Right atrium auricular region (tissue), 2 donors: ENCODE data around the gene CLIP1. TPM values are rescaled to one million over a fixed set of nuclear protein-coding genes. Genes with fewer than 3 reads are reported as not detected.

Experiments used
- DNase-seq: peaks from one replicate; pipeline ENCODE4 v3.0.0-alpha.2; 2019; ENCODE audit warnings: low spot score
- H3K27ac ChIP-seq, 2 donors: fragments of 200-600 bp; sonication (generic); 1 replicate in 1 of 2; 2 replicates in 1 of 2; pipeline ENCODE4 v1.5.1; 2016 to 2019
- H3K27me3 ChIP-seq, 2 donors: fragments of 200-600 bp; sonication (generic); one replicate each; pipeline versions ENCODE4 v1.5.1 to v1.6.0; 2017 to 2019
- H3K36me3 ChIP-seq: fragments of 200-600 bp; sonication (generic); one replicate; pipeline ENCODE4 v1.5.1; 2016
- H3K4me1 ChIP-seq, 2 donors: fragments of 200-600 bp; sonication (generic); one replicate each; pipeline versions ENCODE4 v1.5.1 to v1.6.0; 2017 to 2019
- H3K4me3 ChIP-seq, 2 donors: fragments of 200-600 bp; sonication (generic); 1 replicate in 1 of 2; 2 replicates in 1 of 2; pipeline ENCODE4 v1.5.1; 2017 to 2019; ENCODE audit warnings: mild to moderate bottlenecking in 1 of 2, moderate library complexity in 1 of 2
- H3K9me3 ChIP-seq, 2 donors: fragments of 200-600 bp; sonication (generic); one replicate each; pipeline ENCODE4 v1.5.1; 2019
- CTCF ChIP-seq, 2 donors: fragments of 200-600 bp; sonication (generic); IDR thresholded peaks; one replicate each; pipeline ENCODE4 v1.5.1; 2019; ENCODE audit warnings: antibody characterized with exemption in 2 of 2
- total RNA-seq, 2 donors: library from RNA; depleted of rRNA; stranded (reverse); fragments of >200 nt; gene quantifications; one replicate each; pipeline ENCODE4 v1.1.0, GENCODE V29; 2016

CLIP1 gene
- total RNA-seq, 2 donors from 2014 or later: 91.5 to 153 TPM

GRCh38 chr12:122411537-122411936 lies 10.9 kb downstream of the CLIP1 start:
- Histone ChIP-seq H3K36me3 (no peaks in the 10 kb centered on the region), H3K4me1 (peaks cover 0 to 32% of the 10 kb centered on the region in 2 donors), H3K27ac (no peak overlapping the region), H3K27me3 (no peaks in the 10 kb centered on the region), H3K4me3 (no peak overlapping the region), H3K9me3 (no peaks in the 10 kb centered on the region)
- DNase-seq: no peak
- no peak for TF ChIP-seq CTCF (IDR thresholded peaks at IDR 0.05)

- Histone ChIP-seq H3K36me3 (no peaks in the 10 kb centered on the region), H3K27ac (peak overlapping the region in 1 of 2 donors; percentile 44), H3K27me3 (no peaks in the 10 kb centered on the region), H3K4me3 (no peak overlapping the region), H3K9me3 (no peaks in the 10 kb centered on the region), H3K4me1 (peaks cover 0 to 11% of the 10 kb centered on the region in 2 donors)
- DNase-seq: no peak
- no peak for TF ChIP-seq CTCF (IDR thresholded peaks at IDR 0.05)
Measured at GRCh38 chr12:122407208-122407607, 15.3 kb downstream of the CLIP1 start.

- peaks cover 0 to 9% of the 10 kb centered on the region in 2 donors for H3K4me1 ChIP-seq
- no peak for DNase-seq
- TF ChIP-seq CTCF (IDR thresholded peaks at IDR 0.05): no peak
Measured at GRCh38 chr12:122406701-122407164, 15.7 kb downstream of the CLIP1 start.

GRCh38 chr12:122403831-122404230 lies 18.6 kb downstream of the CLIP1 start:
- no peaks in the 10 kb centered on the region for H3K36me3 ChIP-seq
- no peak for DNase-seq
- TF ChIP-seq CTCF (IDR thresholded peaks at IDR 0.05): no peak
- H3K4me3 ChIP-seq: no peak overlapping the region
- no peaks in the 10 kb centered on the region for H3K27me3 ChIP-seq
- H3K27ac ChIP-seq: no peak overlapping the region
- no peaks in the 10 kb centered on the region for H3K9me3 ChIP-seq
- peaks cover 0 to 37% of the 10 kb centered on the region in 2 donors for H3K4me1 ChIP-seq

More at GRCh38 chr12:122406701-122407164, 15.7 kb downstream of the CLIP1 start:
- H3K36me3 ChIP-seq: no peaks in the 10 kb centered on the region
- H3K27me3 ChIP-seq: no peaks in the 10 kb centered on the region
- H3K27ac ChIP-seq: peak overlapping the region in 1 of 2 donors; percentile 44
- H3K9me3 ChIP-seq: no peaks in the 10 kb centered on the region
- no peak overlapping the region for H3K4me3 ChIP-seq

- Histone ChIP-seq H3K9me3 (no peaks in the 10 kb centered on the region), H3K4me3 (no peak overlapping the region), H3K4me1 (peaks cover 0 to 37% of the 10 kb centered on the region in 2 donors), H3K36me3 (no peaks in the 10 kb centered on the region), H3K27ac (peak overlapping the region; percentile 8 to 46), H3K27me3 (no peaks in the 10 kb centered on the region)
- DNase-seq: no peak
- no peak for TF ChIP-seq CTCF (IDR thresholded peaks at IDR 0.05)
Measured at GRCh38 chr12:122403115-122403770, 19.2 kb downstream of the CLIP1 start.

GRCh38 chr12:122402264-122402663 lies 20.2 kb downstream of the CLIP1 start:
- DNase-seq: no peak
- H3K27ac ChIP-seq: peak overlapping the region in 1 of 2 donors; percentile 8
- H3K9me3 ChIP-seq: no peaks in the 10 kb centered on the region

More at GRCh38 chr12:122402264-122402663, 20.2 kb downstream of the CLIP1 start:
- TF ChIP-seq CTCF (IDR thresholded peaks at IDR 0.05): no peak
- Histone ChIP-seq H3K4me1 (peaks cover 0 to 36% of the 10 kb centered on the region in 2 donors), H3K36me3 (no peaks in the 10 kb centered on the region), H3K27me3 (no peaks in the 10 kb centered on the region), H3K4me3 (no peak overlapping the region)
